Camera-type eye (tissue), 1 donor: ENCODE results near the gene FERMT2. TPM values are rescaled to one million over a fixed set of nuclear protein-coding genes. Genes with fewer than 3 reads are reported as not detected.

ENCODE experiments used
- total RNA-seq: library from RNA; depleted of rRNA; stranded (reverse); fragments of >200 nt; gene quantifications from one replicate; pipeline ENCODE4 v1.2.3, GENCODE V29; 2014

The FERMT2 gene
- 102 TPM for total RNA-seq

GRCh38 chr14:52950898-52951680, at the start of gene FERMT2:
Gene FERMT2, minus strand, starts transcription at chr14:52951050. Its CDS starts 482 bp downstream, at chr14:52950568.

Other genes starting within 250 kb of the FERMT2 start
- gene PSMC6, start 243.8 kb downstream of the FERMT2 start, total RNA-seq, result 128 TPM
- 24.0 TPM for gene STYX, start 220.9 kb downstream of the FERMT2 start, total RNA-seq
- gene GNPNAT1, start 159.4 kb downstream of the FERMT2 start, total RNA-seq, result 18.7 TPM
- 99.2 TPM for gene DDHD1, start 202.3 kb upstream of the FERMT2 start, total RNA-seq